NCI-H128 (cell line): ENCODE data around the gene PACRG.

Experiments
- DNase-seq: peaks from one replicate; lab custom pipeline; 2025; ENCODE audit not compliant: unreplicated experiment; lab: John Stamatoyannopoulos, UW

Gene PACRG

DNA sequence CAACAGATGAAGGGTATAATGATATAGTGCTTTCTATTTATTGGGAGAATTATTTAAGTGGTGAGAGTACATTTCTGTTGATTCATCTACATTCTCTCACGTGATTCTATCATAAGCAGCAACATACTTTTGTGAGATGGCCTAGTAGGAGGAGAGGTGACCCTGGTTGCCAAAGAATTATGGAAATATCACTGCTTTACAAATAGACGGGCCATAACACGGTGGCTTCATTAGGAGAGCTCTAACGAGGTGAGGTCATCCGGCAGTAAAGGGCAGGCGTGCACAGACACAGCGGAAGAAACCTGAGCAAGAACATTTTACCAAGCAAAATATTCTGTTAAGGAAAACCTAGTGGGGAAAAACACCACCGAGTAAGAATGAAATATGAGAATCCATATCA lies 349.4 kb downstream of the PACRG start:
- DNase-seq = no peak

DNA sequence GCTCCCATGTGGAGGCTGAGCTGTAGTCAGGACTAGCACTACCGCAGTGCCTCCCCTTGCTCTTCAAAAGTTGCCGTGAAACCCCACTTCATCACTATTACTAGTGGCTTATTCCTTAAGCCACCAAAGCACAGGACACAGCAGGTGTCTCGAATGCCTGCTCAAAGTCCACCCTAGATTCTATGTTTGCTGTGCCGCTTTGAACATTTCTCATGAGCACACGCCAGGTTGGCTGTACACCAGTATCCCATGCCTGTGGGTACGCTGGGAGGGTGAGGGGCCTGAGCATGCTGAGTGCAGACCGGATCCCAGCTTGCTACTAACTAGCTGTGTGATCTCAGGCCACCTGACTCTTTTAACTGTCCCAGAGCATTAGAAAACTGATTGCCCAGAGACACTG lies 350.9 kb downstream of the PACRG start:
- no peak for DNase-seq

DNA sequence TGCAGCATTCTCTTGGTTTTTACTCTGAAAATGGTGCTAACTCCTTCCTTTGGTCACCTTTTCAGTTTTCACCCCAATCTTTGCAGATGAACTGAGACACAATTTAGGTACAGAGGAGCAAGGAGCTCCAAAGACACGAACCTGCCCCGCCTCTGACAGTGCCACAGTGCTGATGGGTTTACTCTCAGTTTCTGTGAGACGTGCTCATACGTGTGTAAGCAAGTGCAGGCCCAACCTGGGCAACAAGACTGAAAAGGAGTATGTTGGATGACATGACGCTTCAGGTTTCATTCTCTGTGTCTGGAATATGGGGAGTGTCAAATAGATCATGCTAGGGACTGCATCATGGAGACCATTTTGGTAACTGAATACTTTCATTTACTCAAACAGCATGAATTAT lies 352.5 kb downstream of the PACRG start:
- no peak for DNase-seq

DNA sequence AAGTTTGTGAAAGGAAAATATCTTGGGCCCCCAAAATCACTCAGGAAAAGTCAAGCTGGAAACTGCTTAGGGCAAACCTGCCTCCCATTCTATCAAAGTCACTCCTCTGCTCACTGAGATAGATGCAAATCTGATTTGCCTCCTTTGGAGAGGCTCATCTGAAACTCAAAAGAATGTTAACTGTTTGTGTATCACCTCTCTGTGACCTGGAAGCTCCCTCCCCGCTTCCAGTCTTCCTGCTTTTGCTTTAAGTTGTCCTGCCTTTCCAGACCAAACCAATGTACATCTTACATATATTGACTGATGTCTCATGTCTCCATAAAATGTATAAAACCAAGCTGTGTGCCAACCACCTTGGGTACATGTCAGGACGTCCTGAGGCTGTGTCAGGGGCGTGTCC lies 355.4 kb downstream of the PACRG start:
- no peak for DNase-seq

DNA sequence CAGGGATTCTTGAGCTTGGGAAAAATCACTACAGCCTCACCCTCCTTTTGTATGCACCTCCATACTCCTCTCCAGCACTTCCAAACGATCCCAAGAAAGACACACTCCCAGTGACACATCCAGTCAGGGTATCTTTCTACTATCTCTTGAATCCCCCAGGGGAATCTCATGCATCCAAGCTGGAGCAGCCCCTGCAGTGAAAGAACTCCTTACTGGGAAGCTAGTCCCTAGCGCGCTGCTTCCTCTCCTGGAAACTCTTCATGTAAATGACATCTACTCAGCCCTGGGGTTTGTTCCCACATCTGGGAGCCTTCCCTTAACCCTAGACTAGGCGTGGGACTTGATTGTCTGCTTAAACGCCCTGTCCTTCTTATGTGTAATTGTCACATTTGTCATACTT lies 357.7 kb downstream of the PACRG start:
- no peak for DNase-seq

DNA sequence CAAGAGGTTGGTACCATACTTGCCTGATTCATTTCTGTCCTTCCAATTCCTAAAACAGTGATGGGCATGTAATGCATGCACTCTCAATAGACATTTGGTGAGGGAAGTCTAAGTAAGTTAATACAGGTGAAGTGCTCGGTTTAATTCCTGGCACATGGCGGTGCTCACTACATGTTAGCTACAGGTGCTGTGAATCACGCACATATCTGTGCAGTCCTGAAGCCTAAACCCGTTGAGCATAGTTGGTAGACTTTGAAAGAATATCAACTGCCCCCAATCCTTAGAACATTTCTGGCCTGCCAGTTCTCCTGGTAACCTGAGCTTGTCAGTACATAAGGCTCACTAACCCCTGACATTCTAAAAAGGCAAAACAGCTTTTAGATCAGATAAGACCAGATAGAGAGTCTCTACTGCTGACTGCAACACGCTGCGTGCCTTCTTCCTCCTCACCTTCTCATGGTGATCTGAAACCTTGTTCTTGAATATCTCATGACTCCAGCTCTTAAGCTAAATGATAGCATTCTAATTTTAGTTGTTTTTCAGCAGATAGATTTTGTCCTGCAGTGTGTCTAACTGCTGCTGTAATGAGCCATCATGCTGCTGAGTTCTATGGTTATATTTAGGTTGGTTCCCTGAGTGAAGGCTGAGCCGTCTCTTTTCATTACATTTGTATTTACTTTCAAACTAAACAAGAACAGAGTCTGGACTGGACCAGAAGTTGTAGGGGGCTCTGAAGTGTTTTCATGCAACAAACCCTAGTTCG lies 358.3 kb downstream of the PACRG start:
- DNase-seq = no peak

DNA sequence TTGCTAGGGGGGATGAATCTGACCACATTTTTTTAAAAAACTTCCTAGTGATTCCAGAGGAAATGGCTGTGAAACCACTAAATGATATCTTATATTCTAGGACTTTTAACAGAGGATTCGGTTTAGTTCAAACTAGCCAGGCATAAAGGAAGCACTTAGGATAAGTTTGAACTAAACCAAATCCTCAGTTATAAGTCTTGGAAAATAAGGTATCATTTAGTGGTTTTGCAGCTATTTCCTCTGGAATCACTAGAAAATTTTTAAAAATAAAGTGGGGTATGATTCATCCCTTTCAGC lies 358.8 kb downstream of the PACRG start:
- no peak for DNase-seq

DNA sequence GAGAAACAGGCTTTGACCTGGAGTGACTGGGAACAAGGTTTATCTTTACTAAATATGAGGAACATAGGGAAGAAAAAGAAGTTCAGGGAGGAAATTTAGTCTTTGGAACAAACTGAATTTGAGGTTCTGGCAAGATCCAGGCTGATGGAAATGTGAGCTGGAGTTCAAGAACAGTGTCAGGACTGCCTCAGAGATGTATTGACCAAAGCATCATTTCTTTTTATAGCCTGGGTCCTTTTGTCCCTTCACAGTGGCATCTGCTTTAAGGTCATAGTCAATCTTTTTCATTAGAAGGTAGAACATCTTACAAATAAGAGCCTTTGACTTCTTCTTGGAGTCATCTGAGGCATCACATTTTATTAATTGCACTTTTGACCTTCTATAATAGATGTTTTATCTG lies 360.2 kb downstream of the PACRG start:
- no peak for DNase-seq

DNA sequence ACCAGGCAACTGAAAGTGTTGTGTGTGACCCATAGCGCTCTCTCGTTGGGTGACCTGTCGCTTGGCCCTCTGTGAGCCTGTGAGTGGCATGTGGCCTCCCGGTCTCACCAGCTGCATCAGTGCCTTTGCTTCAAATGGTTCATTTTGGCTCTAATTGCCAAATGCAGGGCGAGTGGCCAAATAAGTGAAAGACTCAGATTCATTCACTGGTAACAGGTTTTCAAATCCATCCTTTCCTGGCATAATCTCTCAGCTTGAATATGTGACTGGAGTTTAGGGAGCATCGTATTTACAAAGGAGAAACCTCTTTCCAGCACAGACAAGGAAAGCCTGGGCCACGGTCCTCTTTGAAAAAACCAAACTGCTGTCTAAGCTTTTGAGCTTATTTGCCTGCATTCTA lies 365.1 kb downstream of the PACRG start:
- no peak for DNase-seq

DNA sequence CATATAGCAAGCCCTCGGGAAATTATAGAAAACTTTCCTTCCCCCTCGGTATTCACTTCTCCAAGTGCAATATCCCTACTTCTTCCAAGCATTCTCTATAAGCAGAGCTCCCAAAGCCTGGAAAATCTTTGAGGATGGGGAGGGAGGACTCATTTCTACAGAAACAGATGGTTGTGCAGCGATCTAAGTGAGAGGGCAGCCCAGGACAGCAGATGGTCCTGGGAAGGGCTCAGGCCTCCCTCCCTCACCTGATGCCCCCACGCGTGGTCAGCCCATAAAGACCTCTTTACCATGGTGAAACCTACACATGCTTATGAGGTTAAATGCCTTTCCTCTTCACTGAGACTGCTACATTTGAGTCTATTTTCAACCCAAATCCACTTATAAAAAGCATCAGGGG lies 367.1 kb downstream of the PACRG start:
- DNase-seq = no peak

DNA sequence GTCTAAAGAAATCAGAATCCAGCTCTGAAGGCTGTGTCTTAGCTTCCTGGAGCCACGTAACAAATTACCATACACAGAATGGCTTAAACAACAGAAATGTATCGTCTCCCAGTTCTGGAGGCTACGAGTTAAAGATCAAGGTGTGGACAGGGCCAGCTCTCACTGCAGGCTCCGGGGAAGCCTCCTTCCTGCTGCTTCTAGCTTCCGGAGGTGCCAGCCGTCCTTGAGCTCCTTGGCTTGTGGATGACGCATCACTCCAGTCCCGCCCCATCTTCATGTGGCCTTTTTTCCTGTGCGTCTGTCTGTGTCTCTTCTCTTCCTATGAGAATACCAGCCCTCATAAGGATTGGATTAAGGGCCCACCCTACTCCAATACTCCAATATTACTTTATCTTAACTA lies 367.6 kb downstream of the PACRG start:
- DNase-seq = no peak

DNA sequence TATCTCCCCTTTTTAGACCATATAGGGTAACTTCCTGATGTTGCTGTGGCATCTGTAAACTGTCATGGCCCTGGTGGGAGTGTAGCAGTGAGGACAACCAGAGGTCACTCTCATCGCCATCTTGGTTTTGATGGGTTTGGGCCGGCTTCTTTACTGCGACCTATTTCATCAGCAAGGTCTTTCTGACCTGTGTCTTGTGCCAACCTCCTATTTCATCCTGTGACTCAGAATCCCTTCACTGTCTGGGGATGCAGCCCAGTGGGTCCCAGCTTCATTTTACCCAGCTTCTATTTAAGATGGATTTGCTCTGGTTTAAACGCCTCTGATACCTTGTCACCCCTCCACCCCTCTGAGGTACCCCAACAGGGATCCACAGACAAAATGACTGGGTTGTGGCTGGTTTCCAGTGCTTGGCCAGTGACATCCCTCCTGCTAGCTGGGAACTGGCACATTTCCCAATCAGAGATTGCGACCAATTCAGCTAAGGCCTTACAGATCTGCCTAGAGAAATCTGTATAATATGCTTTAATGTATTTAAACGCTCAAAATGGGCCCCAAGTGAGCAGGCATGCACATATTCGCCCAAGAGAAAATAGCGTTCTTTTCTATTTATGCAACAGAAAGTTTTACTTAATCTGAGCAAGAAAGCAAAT lies 371.2 kb downstream of the PACRG start:
- no peak for DNase-seq

DNA sequence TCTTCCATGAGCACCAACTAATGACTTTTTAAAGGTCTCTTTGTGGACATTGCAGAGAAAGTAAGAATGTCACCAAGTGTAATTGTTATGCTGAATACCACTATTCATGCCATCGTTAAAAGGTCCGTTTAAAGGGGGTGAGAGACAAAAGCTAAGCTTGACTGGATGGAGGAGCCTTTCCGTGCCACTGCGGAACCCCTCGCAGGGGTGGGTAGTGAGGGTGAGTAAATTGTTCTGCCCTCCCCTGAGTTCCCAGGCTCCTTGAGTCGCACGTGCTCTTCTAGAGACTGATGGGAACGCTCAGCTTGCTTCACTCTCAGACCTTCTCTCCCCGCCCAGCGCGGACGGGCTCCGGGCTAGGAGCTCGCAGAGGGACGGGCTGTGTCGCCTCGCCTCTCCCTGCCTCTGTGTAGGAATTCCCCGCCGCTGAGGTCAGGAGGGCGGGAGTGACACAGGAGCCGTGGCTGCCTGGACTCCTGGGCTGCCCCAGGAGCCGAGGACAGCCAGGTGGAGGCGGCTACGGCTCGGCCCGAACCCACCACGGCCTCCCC lies 371.9 kb downstream of the PACRG start:
- no peak for DNase-seq

DNA sequence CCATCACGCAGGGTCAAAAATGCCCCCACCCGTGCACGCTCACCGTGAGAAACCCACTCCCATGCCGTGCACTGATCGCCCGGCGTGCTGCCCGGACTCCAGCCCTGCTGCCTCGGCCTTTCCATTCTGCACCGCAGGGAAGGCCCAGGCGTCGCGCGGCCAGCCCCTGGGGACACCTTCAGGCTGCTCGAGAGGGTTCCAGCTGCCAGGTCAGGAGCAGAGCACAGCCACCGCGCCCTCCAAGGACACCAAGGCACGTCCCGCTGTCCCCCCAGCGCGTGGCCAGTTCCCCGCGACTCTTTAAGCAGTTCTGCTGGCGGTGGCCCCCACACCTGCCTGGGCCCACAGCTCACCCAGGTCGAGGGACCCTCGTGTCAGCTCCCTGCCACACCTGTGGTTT lies 372.5 kb downstream of the PACRG start:
- DNase-seq = no peak

DNA sequence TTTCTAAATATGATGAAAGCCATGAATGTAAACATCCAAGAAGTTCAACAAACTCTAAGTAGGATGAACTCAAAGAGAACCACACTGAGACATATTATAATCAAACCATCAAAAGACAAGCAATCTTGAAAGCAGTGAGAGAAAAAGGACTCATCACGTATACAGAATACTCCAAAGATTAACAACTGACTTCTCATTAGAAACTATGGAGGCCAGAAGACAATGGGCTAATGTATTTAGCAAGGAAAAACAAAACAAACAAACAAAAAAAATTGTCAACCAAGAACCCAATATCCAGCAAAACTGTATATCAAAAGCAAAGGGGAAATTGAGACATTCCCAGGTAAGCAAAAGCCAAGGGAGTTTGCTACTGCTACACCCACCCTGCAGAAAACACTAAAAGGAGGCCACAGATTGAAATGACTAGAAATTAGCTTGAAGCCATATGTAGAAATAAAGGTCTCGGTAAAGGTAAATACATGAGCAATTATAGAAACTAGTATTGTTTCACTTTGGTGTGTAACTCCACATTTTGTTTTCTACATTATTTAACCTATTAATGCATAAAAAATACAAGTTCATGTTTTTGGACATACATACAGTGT lies 385.7 kb downstream of the PACRG start:
- no peak for DNase-seq

DNA sequence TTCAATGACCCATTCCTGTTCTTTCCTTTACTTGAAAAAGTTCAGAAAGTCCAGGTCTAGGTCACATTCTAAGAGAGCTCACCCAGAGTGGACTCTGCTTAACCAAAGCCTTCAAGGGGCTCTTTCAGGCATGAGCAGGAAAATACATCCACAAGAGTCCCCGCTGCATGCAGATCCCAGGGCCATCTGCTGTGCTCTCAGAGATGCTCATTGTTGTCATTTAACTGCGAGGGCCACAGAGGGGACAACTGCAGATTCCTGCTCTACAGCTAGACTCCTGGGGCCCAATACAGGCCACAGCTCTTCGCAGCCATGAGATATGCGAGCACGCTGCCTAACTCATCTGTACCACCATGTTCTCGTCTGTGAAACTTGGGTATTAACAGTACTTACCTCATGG lies 391.2 kb downstream of the PACRG start:
- no peak for DNase-seq

DNA sequence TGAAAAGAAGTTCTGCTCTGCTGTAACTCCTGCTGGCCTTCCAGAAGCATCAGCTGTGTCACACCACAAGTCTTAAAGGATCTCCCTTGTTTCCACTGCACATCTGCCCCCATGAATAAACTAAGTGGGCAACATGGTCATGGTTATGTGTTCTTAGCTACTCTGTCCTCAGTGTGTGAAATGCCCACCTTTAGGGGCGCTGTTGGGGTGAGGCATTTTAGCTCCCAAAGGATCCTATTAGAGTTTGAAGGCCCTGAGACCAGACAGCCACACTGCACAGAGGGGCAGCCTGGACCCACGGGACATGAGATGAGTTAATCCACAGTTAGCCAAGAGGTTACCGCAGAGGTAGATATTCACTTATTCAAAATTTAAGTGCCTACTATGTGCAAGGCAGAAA lies 392.4 kb downstream of the PACRG start:
- no peak for DNase-seq

DNA sequence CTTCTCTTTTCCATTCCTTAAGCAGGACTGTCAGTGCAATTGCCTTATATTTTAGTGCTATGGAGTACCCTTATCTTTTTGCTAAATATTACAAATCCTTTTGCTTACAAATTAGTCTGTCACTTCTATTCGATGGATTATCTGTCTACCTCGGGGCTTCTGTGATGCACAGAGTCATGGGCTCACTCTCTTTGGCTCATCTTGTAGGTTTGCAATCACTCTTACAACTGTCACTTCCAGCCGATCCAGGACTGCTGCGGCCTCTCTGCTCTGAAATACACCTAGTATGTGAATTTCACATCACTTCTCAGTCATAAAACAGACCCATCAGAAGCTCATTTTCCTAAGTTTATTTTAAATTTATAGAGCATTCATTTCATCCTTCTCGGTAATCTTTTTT lies 393.5 kb downstream of the PACRG start:
- no peak for DNase-seq

DNA sequence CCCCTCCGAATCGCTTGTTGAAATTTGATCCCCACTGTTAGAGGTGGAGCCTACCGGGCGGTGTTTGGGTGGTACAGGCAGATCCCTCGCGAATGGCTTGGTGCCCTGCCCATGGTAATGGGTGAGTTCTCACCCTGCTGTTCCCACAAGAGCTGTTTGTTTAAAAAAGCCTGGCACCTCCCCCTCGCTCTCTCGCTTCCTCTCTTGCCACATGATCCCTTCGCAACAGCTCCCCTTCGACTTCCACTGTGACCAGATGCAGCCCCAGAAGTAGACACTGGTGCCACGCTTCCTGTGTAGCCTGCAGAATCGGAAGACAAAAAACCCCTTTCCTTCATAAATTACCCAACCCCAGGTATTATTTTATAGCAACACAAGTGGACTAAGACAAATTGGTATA lies 394.6 kb downstream of the PACRG start:
- DNase-seq = no peak

DNA sequence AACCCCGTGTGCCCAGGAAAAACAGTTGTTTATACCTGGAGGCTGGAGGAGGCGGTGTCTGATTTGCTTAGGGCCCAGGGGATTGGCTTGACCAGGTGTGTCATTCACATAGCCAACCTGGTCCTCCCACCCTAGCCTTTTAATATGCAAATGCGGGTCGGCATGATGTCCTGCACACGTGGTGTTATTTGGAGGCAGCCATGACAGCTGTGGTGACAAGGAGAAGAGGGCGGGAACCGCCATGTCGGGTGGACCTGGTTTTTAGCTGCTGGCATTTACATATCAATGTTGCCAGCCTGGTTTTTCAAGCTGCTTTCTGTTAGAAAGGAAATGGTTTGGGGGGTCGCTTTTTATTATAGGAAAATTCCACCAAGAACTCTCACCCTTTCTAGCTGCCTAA lies 395.3 kb downstream of the PACRG start:
- no peak for DNase-seq

DNA sequence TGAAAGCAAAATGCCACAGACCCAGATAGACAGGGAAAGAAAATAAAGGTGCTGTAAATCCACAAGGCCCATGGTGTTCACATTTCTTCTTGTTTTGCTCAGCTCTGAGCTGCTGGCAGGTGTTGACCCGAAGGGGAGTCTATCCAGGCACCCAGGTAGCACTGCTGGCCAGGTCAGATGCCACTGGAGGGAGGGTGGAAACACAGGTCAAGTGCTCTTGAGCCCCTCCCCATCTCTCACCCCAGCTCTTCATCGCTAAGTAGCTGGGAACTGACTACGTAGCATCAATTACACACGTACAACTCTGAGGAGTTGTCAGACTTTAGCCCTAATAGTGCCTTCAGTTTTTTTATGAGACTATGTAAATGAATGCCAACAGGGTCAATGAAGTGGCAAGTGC lies 399.0 kb downstream of the PACRG start:
- DNase-seq = no peak

DNA sequence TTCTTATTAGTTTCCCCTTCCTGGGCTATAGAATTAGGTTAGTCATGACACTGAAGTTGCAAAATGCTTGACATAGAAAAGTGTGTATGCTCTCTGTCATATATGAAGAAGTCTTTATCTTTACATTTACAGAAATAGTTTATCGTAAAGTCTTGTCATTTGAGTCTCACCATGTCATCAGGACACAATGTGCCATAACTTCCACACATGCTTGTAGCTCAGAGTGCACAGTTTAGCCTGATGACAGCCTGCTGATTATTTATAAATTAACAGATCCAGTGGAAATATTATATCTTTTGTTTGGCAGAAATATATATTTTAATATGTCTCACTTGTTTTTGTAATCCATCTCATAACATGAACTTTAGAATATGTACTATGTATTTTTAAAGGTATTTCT lies 399.8 kb downstream of the PACRG start:
- DNase-seq = no peak

DNA sequence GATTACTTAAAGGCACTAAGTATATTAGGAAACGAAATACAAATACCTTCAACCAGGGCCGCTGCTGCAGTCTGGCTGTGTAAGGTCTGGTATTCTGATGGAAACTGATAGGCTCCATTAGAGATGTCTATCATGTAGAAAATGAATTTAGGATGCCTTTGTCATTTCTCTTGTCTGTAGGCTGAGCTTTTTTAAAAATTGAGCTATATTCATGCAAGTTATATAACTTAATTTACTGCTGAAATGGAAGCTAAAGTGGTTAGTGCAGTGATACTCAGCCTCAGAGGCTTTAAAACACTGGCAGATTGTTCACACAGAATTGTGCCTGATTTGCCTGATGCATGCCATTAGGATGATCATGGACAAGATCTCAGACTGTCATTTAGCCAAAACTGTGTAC lies 400.6 kb downstream of the PACRG start:
- DNase-seq = no peak
